ENCODE data around the gene GOSR1.

- TF ChIP-seq, protein P1, sequence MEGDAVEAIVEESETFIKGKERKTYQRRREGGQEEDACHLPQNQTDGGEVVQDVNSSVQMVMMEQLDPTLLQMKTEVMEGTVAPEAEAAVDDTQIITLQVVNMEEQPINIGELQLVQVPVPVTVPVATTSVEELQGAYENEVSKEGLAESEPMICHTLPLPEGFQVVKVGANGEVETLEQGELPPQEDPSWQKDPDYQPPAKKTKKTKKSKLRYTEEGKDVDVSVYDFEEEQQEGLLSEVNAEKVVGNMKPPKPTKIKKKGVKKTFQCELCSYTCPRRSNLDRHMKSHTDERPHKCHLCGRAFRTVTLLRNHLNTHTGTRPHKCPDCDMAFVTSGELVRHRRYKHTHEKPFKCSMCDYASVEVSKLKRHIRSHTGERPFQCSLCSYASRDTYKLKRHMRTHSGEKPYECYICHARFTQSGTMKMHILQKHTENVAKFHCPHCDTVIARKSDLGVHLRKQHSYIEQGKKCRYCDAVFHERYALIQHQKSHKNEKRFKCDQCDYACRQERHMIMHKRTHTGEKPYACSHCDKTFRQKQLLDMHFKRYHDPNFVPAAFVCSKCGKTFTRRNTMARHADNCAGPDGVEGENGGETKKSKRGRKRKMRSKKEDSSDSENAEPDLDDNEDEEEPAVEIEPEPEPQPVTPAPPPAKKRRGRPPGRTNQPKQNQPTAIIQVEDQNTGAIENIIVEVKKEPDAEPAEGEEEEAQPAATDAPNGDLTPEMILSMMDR (IDR thresholded peaks at IDR 0.05) = no peak
- no peak for TF ChIP-seq POLR2A (IDR thresholded peaks at IDR 0.05)
Observed at GRCh38 chr17:30551996-30552339, 74.8 kb downstream of the GOSR1 start.
